ENCODE data around the gene HSPH1.

Gene HSPH1

DNA sequence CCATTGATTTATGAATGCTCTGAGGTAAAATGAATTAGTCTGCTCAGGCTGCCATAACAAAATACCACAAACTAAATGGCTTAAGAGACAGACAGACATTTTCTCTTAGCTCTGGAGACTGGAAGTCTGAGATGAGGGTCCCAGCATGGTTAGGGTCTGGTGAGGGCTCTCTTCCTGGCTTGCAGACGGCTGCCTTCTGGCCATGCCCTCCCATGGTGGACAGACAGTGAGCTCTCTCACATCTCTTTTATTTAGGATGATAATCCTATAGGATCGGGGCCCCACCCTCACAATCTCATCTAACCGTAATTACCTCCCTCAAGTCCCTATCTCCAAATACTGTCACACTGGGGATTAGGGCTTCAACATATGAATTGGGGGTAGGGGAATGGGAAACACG, 47.1 kb downstream of the HSPH1 start:
- no peak overlapping the region for H3K4me2 ChIP-seq (ENCODE audit: insufficient read depth, low read length, poor library complexity, severe bottlenecking)
- no peaks in the 10 kb centered on the region for H3K9me3 ChIP-seq (replicated peaks in 1 of 2; ENCODE audit: control insufficient read depth in 2 of 2, insufficient read depth in 1 of 2, low read depth in 1 of 2, low read length in 2 of 2)
- H4K91ac ChIP-seq (ENCODE audit: low read depth, low read length, poor library complexity), result no peak overlapping the region
- no peak overlapping the region for H2BK5ac ChIP-seq (ENCODE audit: low read length)
- no peak overlapping the region for H2BK120ac ChIP-seq (ENCODE audit: low read depth, low read length)
- no peak overlapping the region for H3K27ac ChIP-seq (replicated peaks; ENCODE audit: low read length)
- no peak overlapping the region for H2BK12ac ChIP-seq (ENCODE audit: low read length)
- no peaks in the 10 kb centered on the region for H3K36me3 ChIP-seq (replicated peaks in 1 of 2; ENCODE audit: control insufficient read depth in 2 of 2, insufficient read depth in 2 of 2, low read length in 2 of 2)
- H3K18ac ChIP-seq (ENCODE audit: low read length), result no peak overlapping the region
- no peak overlapping the region for H3K9ac ChIP-seq (ENCODE audit: low read depth, low read length, poor library complexity)
- WGBS, 2 donors (ENCODE audit: extremely low coverage in 2 of 2, insufficient read length in 2 of 2, insufficient replicate concordance in 1 of 2), result no CpG with 5 or more reads among the region's 4 CpGs
- no peaks in the 10 kb centered on the region for H3K4me1 ChIP-seq (ENCODE audit: control insufficient read depth in 2 of 2, insufficient read depth in 1 of 2, low read depth in 1 of 2, low read length in 2 of 2)
- H3K23ac ChIP-seq (ENCODE audit: low read depth, low read length, poor library complexity), result no peak overlapping the region
- H2AK5ac ChIP-seq (ENCODE audit: low read depth, low read length), result no peak overlapping the region
- peaks cover 0 to 41% (median 0%) of the 10 kb centered on the region in 3 experiments for H3K27me3 ChIP-seq (ENCODE audit: control insufficient read depth in 3 of 3, insufficient read depth in 3 of 3, low read depth in 1 of 3, low read length in 3 of 3)
- no peak overlapping the region for H3K14ac ChIP-seq (ENCODE audit: low read length)
- no peak overlapping the region for H4K8ac ChIP-seq (ENCODE audit: low read depth, low read length)
- no peaks in the 10 kb centered on the region for H3K79me1 ChIP-seq (ENCODE audit: low read depth, low read length)
- no peak for DNase-seq (ENCODE audit: low spot score)
- H2AFZ ChIP-seq (ENCODE audit: low read length), result no peak overlapping the region
- H3K4ac ChIP-seq (ENCODE audit: low read length), result no peak overlapping the region
- no peak overlapping the region for H3K4me3 ChIP-seq (ENCODE audit: low read length in 2 of 2)
- no peak overlapping the region for H2BK15ac ChIP-seq (ENCODE audit: low read length)

DNA sequence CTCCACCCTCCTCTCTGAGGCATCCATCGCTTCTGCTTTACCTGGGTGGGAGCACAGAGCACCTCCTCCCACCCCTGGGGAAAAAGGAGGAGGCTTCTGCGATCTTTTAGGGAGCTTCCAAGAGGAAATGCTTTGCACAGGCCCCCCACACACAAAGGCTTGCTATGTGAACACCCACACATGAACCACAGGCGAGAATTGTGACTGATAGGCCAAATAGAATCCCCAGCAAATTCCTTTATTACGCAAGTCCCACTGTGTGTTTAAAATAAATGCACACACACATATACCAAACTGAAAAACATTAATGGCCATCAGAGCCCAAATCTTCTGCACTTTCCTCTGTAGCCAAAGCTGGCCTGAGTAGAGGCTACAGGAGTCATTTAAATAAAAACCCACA, 50.6 kb downstream of the HSPH1 start:
- H3K4me3 ChIP-seq (ENCODE audit: low read length in 2 of 2), result no peak overlapping the region
- no peak overlapping the region for H3K14ac ChIP-seq (ENCODE audit: low read length)
- no peaks in the 10 kb centered on the region for H3K4me1 ChIP-seq (ENCODE audit: control insufficient read depth in 2 of 2, insufficient read depth in 1 of 2, low read depth in 1 of 2, low read length in 2 of 2)
- no peak overlapping the region for H3K27ac ChIP-seq (replicated peaks; ENCODE audit: low read length)
- H4K8ac ChIP-seq (ENCODE audit: low read depth, low read length), result no peak overlapping the region
- H3K9ac ChIP-seq (ENCODE audit: low read depth, low read length, poor library complexity), result no peak overlapping the region
- H2BK5ac ChIP-seq (ENCODE audit: low read length), result no peak overlapping the region
- peaks cover 0 to 56% (median 0%) of the 10 kb centered on the region in 3 experiments for H3K27me3 ChIP-seq (ENCODE audit: control insufficient read depth in 3 of 3, insufficient read depth in 3 of 3, low read depth in 1 of 3, low read length in 3 of 3)
- H2BK120ac ChIP-seq (ENCODE audit: low read depth, low read length), result no peak overlapping the region
- no peak overlapping the region for H3K4me2 ChIP-seq (ENCODE audit: insufficient read depth, low read length, poor library complexity, severe bottlenecking)
- no peak overlapping the region for H3K18ac ChIP-seq (ENCODE audit: low read length)
- no peak overlapping the region for H2AK5ac ChIP-seq (ENCODE audit: low read depth, low read length)
- DNase-seq (ENCODE audit: low spot score), result no peak
- peak overlapping the region; percentile 40 for H2AFZ ChIP-seq (ENCODE audit: low read length)
- H3K4ac ChIP-seq (ENCODE audit: low read length), result no peak overlapping the region
- WGBS, 2 donors (ENCODE audit: extremely low coverage in 2 of 2, insufficient read length in 2 of 2, insufficient replicate concordance in 1 of 2), result no CpG with 5 or more reads among the region's 4 CpGs
- no peak overlapping the region for H4K91ac ChIP-seq (ENCODE audit: low read depth, low read length, poor library complexity)
- no peak overlapping the region for H2BK12ac ChIP-seq (ENCODE audit: low read length)
- H3K9me3 ChIP-seq (replicated peaks in 1 of 2; ENCODE audit: control insufficient read depth in 2 of 2, insufficient read depth in 1 of 2, low read depth in 1 of 2, low read length in 2 of 2), result no peaks in the 10 kb centered on the region
- no peaks in the 10 kb centered on the region for H3K79me1 ChIP-seq (ENCODE audit: low read depth, low read length)
- no peak overlapping the region for H3K23ac ChIP-seq (ENCODE audit: low read depth, low read length, poor library complexity)
- H2BK15ac ChIP-seq (ENCODE audit: low read length), result no peak overlapping the region
- no peaks in the 10 kb centered on the region for H3K36me3 ChIP-seq (replicated peaks in 1 of 2; ENCODE audit: control insufficient read depth in 2 of 2, insufficient read depth in 2 of 2, low read length in 2 of 2)

DNA sequence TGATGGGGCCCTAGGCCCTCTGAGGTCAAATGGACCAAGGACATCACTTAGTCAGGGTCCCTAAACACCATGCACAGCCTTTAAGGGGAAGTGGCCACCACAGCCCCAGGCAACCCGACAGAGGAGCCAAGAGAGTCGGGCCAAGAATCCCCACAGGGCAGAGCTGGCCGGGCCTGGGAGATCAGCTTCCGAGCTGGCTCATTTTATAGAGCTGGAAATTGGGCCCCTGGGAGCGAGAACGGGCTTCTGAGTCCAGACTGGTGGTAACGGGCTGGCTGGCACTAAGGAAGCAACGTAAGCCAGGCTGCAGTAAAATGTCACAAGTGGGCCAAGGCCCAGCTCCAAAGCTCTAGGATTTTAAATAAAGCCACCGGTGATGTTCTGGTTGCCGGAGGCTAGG, 51.1 kb downstream of the HSPH1 start:
- no peak overlapping the region for H2BK12ac ChIP-seq (ENCODE audit: low read length)
- no peak overlapping the region for H2BK15ac ChIP-seq (ENCODE audit: low read length)
- no peak overlapping the region for H3K4me2 ChIP-seq (ENCODE audit: insufficient read depth, low read length, poor library complexity, severe bottlenecking)
- no peaks in the 10 kb centered on the region for H3K4me1 ChIP-seq (ENCODE audit: control insufficient read depth in 2 of 2, insufficient read depth in 1 of 2, low read depth in 1 of 2, low read length in 2 of 2)
- no CpG with 5 or more reads among the region's 10 CpGs for WGBS, 2 donors (ENCODE audit: extremely low coverage in 2 of 2, insufficient read length in 2 of 2, insufficient replicate concordance in 1 of 2)
- no peak overlapping the region for H3K14ac ChIP-seq (ENCODE audit: low read length)
- H3K27me3 ChIP-seq (ENCODE audit: control insufficient read depth in 3 of 3, insufficient read depth in 3 of 3, low read depth in 1 of 3, low read length in 3 of 3), result peaks cover 0 to 51% (median 0%) of the 10 kb centered on the region in 3 experiments
- no peaks in the 10 kb centered on the region for H3K9me3 ChIP-seq (replicated peaks in 1 of 2; ENCODE audit: control insufficient read depth in 2 of 2, insufficient read depth in 1 of 2, low read depth in 1 of 2, low read length in 2 of 2)
- no peaks in the 10 kb centered on the region for H3K36me3 ChIP-seq (replicated peaks in 1 of 2; ENCODE audit: control insufficient read depth in 2 of 2, insufficient read depth in 2 of 2, low read length in 2 of 2)
- no peak overlapping the region for H2BK120ac ChIP-seq (ENCODE audit: low read depth, low read length)
- H2BK5ac ChIP-seq (ENCODE audit: low read length), result no peak overlapping the region
- no peak overlapping the region for H4K8ac ChIP-seq (ENCODE audit: low read depth, low read length)
- no peak for DNase-seq (ENCODE audit: low spot score)
- no peak overlapping the region for H3K18ac ChIP-seq (ENCODE audit: low read length)
- H3K4ac ChIP-seq (ENCODE audit: low read length), result no peak overlapping the region
- H3K4me3 ChIP-seq (ENCODE audit: low read length in 2 of 2), result no peak overlapping the region
- no peak overlapping the region for H2AK5ac ChIP-seq (ENCODE audit: low read depth, low read length)
- H3K79me1 ChIP-seq (ENCODE audit: low read depth, low read length), result no peaks in the 10 kb centered on the region
- no peak overlapping the region for H4K91ac ChIP-seq (ENCODE audit: low read depth, low read length, poor library complexity)
- H3K23ac ChIP-seq (ENCODE audit: low read depth, low read length, poor library complexity), result no peak overlapping the region
- H2AFZ ChIP-seq (ENCODE audit: low read length), result no peak overlapping the region
- H3K9ac ChIP-seq (ENCODE audit: low read depth, low read length, poor library complexity), result no peak overlapping the region
- H3K27ac ChIP-seq (replicated peaks; ENCODE audit: low read length), result no peak overlapping the region

DNA sequence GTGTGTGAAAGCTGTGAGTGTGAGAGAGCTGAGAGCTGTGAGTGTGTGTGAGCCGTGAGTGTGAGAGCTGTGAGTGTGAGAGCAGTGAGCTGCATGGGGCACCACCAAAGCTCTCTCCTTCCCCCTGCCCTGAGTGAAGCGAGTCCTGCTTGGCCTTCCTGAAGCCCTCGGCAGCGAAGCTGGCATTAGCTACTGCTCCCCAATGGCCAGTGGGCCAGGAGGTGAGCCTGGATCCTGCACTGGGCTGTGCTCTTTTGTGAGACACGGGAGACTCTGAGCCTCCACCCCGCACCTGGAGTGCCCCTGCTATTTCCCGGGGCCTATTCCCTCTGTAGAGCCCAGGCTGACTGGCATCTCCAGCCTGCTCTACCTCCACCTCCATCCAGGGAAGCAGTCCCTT, 51.5 kb downstream of the HSPH1 start:
- WGBS, 2 donors (ENCODE audit: extremely low coverage in 2 of 2, insufficient read length in 2 of 2, insufficient replicate concordance in 1 of 2), result no CpG with 5 or more reads among the region's 7 CpGs
- no peaks in the 10 kb centered on the region for H3K4me1 ChIP-seq (ENCODE audit: control insufficient read depth in 2 of 2, insufficient read depth in 1 of 2, low read depth in 1 of 2, low read length in 2 of 2)
- no peak overlapping the region for H3K4me3 ChIP-seq (ENCODE audit: low read length in 2 of 2)
- no peaks in the 10 kb centered on the region for H3K79me1 ChIP-seq (ENCODE audit: low read depth, low read length)
- H3K14ac ChIP-seq (ENCODE audit: low read length), result no peak overlapping the region
- no peak overlapping the region for H2BK5ac ChIP-seq (ENCODE audit: low read length)
- H2AFZ ChIP-seq (ENCODE audit: low read length), result no peak overlapping the region
- DNase-seq (ENCODE audit: low spot score), result no peak
- no peak overlapping the region for H2BK120ac ChIP-seq (ENCODE audit: low read depth, low read length)
- no peaks in the 10 kb centered on the region for H3K9me3 ChIP-seq (replicated peaks in 1 of 2; ENCODE audit: control insufficient read depth in 2 of 2, insufficient read depth in 1 of 2, low read depth in 1 of 2, low read length in 2 of 2)
- no peak overlapping the region for H3K18ac ChIP-seq (ENCODE audit: low read length)
- no peak overlapping the region for H2AK5ac ChIP-seq (ENCODE audit: low read depth, low read length)
- no peaks in the 10 kb centered on the region for H3K36me3 ChIP-seq (replicated peaks in 1 of 2; ENCODE audit: control insufficient read depth in 2 of 2, insufficient read depth in 2 of 2, low read length in 2 of 2)
- peaks cover 0 to 47% (median 0%) of the 10 kb centered on the region in 3 experiments for H3K27me3 ChIP-seq (ENCODE audit: control insufficient read depth in 3 of 3, insufficient read depth in 3 of 3, low read depth in 1 of 3, low read length in 3 of 3)
- H2BK12ac ChIP-seq (ENCODE audit: low read length), result no peak overlapping the region
- H3K4ac ChIP-seq (ENCODE audit: low read length), result no peak overlapping the region
- H2BK15ac ChIP-seq (ENCODE audit: low read length), result no peak overlapping the region
- no peak overlapping the region for H3K4me2 ChIP-seq (ENCODE audit: insufficient read depth, low read length, poor library complexity, severe bottlenecking)
- no peak overlapping the region for H3K9ac ChIP-seq (ENCODE audit: low read depth, low read length, poor library complexity)
- H4K91ac ChIP-seq (ENCODE audit: low read depth, low read length, poor library complexity), result no peak overlapping the region
- H3K27ac ChIP-seq (replicated peaks; ENCODE audit: low read length), result no peak overlapping the region
- H4K8ac ChIP-seq (ENCODE audit: low read depth, low read length), result no peak overlapping the region
- H3K23ac ChIP-seq (ENCODE audit: low read depth, low read length, poor library complexity), result no peak overlapping the region

Measured in neuronal stem cell (in vitro differentiated cells).